HG03064 (cell line): ENCODE measurements around the gene ZNF550.
A peak's percentile ranks its signal among the peaks of the same experiment; 100 is the strongest.

Experiments
- ATAC-seq: cut with Tn5 transposase; IDR thresholded peaks from one replicate; pipeline ENCODE4 v1.9.1; 2021; ENCODE audit warnings: low read depth; ENCODE audit not compliant: unreplicated experiment

Gene ZNF550

GRCh38 chr19:57559404-57560025 lies at the start of gene ZNF550:
Gene ZNF550, minus strand, starts transcription at chr19:57559863. Its CDS starts 181 bp downstream, at chr19:57559682.
- peak; percentile 91 for ATAC-seq

- ATAC-seq, result no peak
Measured at GRCh38 chr19:57606931-57607330, 47.3 kb upstream of the ZNF550 start.

- ATAC-seq, result peak; percentile 94
Measured at GRCh38 chr19:57599761-57600383, 40.2 kb upstream of the ZNF550 start, which contains the start of gene ZNF530. Gene ZNF530, plus strand, starts transcription at chr19:57599885. Its CDS starts 4,461 bp downstream, at chr19:57604346.

GRCh38 chr19:57599377-57599760 lies 39.7 kb upstream of the ZNF550 start:
- ATAC-seq, result no peak

- ATAC-seq, result no peak
Measured at GRCh38 chr19:57587529-57587928, 27.9 kb upstream of the ZNF550 start.

- peak; percentile 77 for ATAC-seq
Measured at GRCh38 chr19:57583521-57584416, 24.1 kb upstream of the ZNF550 start, which contains the start of gene ZIK1. Gene ZIK1, plus strand, starts transcription at chr19:57584145. Its CDS starts 212 bp downstream, at chr19:57584357.

GRCh38 chr19:57583104-57583520 lies 23.4 kb upstream of the ZNF550 start:
- no peak for ATAC-seq

GRCh38 chr19:57578487-57579205 lies 19.0 kb upstream of the ZNF550 start, which contains the start of gene ZNF416:
Gene ZNF416, minus strand, starts transcription at chr19:57578911. Its CDS starts 207 bp downstream, at chr19:57578704.
- ATAC-seq, result peak; percentile 77

GRCh38 chr19:57576661-57577060 lies 17.0 kb upstream of the ZNF550 start:
- no peak for ATAC-seq

- ATAC-seq, result no peak
Measured at GRCh38 chr19:57572415-57572947, 12.8 kb upstream of the ZNF550 start.

- ATAC-seq, result no peak
Measured at GRCh38 chr19:57570707-57571106, 11.0 kb upstream of the ZNF550 start.

GRCh38 chr19:57566396-57567265 lies 7.0 kb upstream of the ZNF550 start:
- ATAC-seq, result no peak

GRCh38 chr19:57563547-57563946 lies 3.9 kb upstream of the ZNF550 start:
- no peak for ATAC-seq

- no peak for ATAC-seq
Measured at GRCh38 chr19:57560049-57560491, 407 bp upstream of the ZNF550 start.

GRCh38 chr19:57559008-57559403 lies 657 bp downstream of the ZNF550 start:
- no peak for ATAC-seq

GRCh38 chr19:57558525-57558924 lies 1.1 kb downstream of the ZNF550 start:
- ATAC-seq, result no peak

- no peak for ATAC-seq
Measured at GRCh38 chr19:57557659-57558058, 2.0 kb downstream of the ZNF550 start.

- ATAC-seq, result no peak
Measured at GRCh38 chr19:57552432-57552831, 7.2 kb downstream of the ZNF550 start.

- no peak for ATAC-seq
Measured at GRCh38 chr19:57546513-57546912, 13.2 kb downstream of the ZNF550 start.
